GM23338 (cell line): ENCODE measurements around the gene TYSND1. TPM values are rescaled to one million over a fixed set of nuclear protein-coding genes. Genes with fewer than 3 reads are reported as not detected.

ENCODE experiments used
- CREB1 ChIP-seq: fragments of 250-450 bp; sonication (Bioruptor Pico); IDR thresholded peaks from 2 replicates; pipeline ENCODE4 v1.5.0; 2020; ENCODE audit warnings: low read depth, mild to moderate bottlenecking, moderate library complexity
- CTCF ChIP-seq, 2 experiments: fragments of 200-600 bp in 1 of 2; sonication (generic) in 1 of 2; conservative IDR thresholded peaks; 2 replicates each; pipeline versions ENCODE4 v1.5.1 to v1.6.1; 2016 to 2017; ENCODE audit warnings: antibody characterized with exemption in 2 of 2, low read depth in 2 of 2, mild to moderate bottlenecking in 2 of 2, moderate library complexity in 1 of 2
- JUNB ChIP-seq: IDR thresholded peaks from one replicate; pipeline ENCODE4 v1.6.1; 2016; ENCODE audit warnings: antibody characterized with exemption; ENCODE audit not compliant: unreplicated experiment
- NANOG ChIP-seq: IDR thresholded peaks from 2 replicates; pipeline ENCODE4 v1.6.1; 2016; ENCODE audit warnings: antibody characterized with exemption, borderline replicate concordance
- ZNF331 ChIP-seq: fragments of 250-450 bp; sonication (Bioruptor Pico); IDR thresholded peaks from 2 replicates; pipeline ENCODE4 v1.5.0; 2020; ENCODE audit warnings: low read depth, mild to moderate bottlenecking, moderate library complexity
- ZNF462 ChIP-seq: fragments of 250-450 bp; sonication (Bioruptor Pico); IDR thresholded peaks from 2 replicates; pipeline ENCODE4 v1.5.0; 2020; ENCODE audit warnings: mild to moderate bottlenecking, moderate library complexity
- polyA plus RNA-seq: library from polyadenylated mRNA; unstranded; fragments of >200 nt; fragmentation: Nextera tagmentation; extraction: Ambion mirVana; gene quantifications from 2 replicates; pipeline ENCODE4 v1.2.1, GENCODE V29; 2016
- total RNA-seq: library from RNA; depleted of rRNA; stranded (reverse); fragments of >200 nt; shearing (Covaris generic); gene quantifications from 2 replicates; pipeline ENCODE4 v1.2.3, GENCODE V29; 2014

Gene TYSND1
- total and polyA plus RNA-seq, 2 experiments from 2014 or later, result 5.2 to 19.5 TPM

- no peak for TF ChIP-seq ZNF462
- TF ChIP-seq CREB1 (CRISPR knock-in tag), result no peak
- TF ChIP-seq JUNB, result no peak
- no peak for TF ChIP-seq NANOG
- TF ChIP-seq ZNF331 (CRISPR knock-in tag), result no peak
- peak; percentile 34 to 55; a peak in 3 of 4 replicates for TF ChIP-seq CTCF (conservative IDR thresholded peaks at IDR 0.05; ENCODE audit: low read depth in 2 of 2)
These were observed 623 bp downstream of the TYSND1 start (continued) for GRCh38 chr10:70145666-70146488.
